HG02763 (cell line): ENCODE measurements around the gene B3GNT7.
A peak's percentile ranks its signal among the peaks of the same experiment; 100 is the strongest.

ENCODE experiments used
- ATAC-seq: cut with Tn5 transposase; IDR thresholded peaks from one replicate; pipeline ENCODE4 v1.9.1; 2021; ENCODE audit warnings: mild to moderate bottlenecking, moderate library complexity; ENCODE audit not compliant: unreplicated experiment

B3GNT7 gene

DNA sequence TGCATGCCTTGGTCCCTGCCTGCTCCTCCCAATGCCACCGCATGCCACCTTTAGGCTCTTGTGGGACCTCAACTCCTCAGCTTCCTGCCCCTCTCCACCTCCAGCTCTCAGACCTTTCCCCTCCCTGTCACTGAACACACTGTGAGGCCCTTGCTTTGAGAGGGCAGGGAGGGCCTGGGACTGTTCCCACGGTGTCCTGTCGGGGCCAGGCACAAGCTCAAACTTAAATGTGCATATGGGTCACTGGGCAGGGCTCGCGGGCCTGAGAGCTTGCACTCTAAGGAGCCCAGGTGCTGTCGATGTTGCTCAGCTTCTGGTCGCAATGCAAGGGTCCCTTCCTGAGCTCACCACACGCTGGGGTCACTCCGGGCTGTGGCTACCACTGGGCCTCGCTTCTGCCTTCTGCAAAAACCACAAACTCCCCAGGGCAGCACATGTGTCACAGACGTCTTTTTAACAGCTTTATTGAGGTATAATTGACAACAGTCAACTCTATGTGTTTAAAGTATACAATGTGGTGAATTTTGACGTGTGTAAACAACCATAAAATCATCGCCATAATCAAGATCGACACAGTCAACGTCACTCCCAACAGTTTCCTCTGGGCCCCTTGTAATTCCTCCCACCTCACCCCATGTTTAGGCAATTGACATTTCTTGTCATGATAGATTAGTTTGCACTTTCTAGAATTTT lies 11.9 kb upstream of the B3GNT7 start:
- ATAC-seq, result no peak

- ATAC-seq, result no peak
Observed at GRCh38 chr2:231384109-231384435, 11.4 kb upstream of the B3GNT7 start.

DNA sequence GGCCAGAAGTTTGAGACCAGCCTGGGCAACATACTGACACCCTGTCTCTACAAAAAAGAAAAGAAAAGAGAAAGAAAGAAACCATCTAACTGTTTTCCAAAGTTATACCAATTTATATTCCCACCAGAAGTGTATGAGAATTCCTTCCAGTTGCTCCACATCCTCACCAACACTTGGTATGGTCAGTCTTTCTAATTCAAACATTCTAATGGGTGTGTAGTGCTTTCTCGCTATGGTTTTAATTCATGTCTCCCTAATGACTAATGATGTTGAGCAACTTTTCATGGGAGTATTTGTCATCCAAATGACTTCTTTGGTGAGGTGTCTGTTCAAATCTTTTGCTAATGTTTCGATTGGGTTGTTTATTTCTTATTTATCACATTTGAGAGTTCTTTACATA lies 10.5 kb upstream of the B3GNT7 start:
- no peak for ATAC-seq

GRCh38 chr2:231385429-231385828 lies 10.1 kb upstream of the B3GNT7 start:
- ATAC-seq, result no peak

GRCh38 chr2:231386446-231386845 lies 9.1 kb upstream of the B3GNT7 start:
- no peak for ATAC-seq

DNA sequence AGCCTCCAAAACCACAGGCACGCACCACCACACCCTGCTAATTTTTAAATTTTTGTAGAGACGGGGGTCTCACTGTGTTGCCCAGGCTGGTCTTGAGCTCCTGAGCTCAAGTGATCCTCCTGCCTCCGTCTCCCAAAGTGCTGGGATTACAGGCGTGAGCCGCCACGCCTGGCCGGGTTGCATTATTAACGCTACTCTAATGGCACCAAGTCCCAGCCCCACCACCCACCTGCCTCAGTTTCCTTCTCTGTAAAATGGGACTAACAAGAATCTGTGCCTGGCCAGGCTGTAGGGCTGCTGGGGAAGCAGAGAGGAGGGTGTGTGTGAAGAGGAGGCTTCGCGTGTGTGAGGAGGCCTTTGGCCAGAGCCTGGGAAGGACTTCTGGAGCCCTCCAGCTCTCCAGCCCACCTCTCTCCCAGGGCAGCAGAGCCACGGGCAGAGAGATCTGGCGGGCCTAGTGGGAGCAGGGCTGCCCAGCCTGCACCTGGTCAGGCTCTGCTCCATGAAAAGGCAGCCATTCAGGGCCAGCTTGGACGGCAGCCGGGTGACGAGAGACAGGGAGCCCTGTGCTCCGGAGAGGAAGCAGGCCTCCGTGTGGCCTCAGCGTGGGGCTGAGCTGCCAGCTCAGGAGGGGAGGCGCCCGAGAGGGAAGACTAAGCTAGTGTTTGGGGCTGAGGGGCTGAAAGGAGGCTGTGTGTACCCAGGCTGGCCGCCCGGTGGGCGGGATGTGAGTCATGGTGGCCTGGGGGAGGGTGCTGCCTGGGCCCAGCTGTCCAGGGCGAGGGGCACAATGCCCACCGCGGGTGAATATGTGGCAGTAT lies 7.4 kb upstream of the B3GNT7 start:
- ATAC-seq, result no peak

DNA sequence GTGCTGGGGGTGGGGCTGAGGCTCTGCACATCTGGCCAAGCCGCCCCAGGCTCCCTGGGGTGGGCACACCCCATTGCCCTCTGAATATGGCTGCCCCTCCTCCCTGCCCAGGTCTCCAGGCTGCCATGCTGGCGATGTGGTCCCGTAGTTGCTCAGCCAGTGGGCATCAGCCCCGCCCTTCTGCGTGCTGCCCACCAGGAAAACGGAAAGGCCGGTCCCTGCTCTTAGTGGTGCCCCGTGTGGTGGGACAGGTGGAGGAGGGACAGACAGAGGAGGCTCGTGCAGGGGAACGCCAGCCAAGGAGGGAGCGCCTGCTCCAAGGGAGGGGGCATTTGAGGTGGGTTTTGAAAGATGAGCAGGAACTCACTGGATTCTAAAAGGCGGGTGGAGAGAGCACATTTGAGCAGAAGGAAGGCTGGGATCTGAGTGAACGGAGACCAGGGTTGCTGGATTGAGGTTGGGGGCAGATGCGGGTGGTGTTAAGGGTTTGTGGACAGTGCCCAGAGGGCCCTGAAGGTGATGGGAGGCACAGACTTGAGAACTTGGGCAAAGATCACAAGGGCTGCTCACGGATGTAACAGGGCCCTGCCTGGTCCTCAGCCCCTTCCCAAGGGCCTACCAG lies 6.7 kb upstream of the B3GNT7 start:
- no peak for ATAC-seq

GRCh38 chr2:231390667-231391066 lies 4.8 kb upstream of the B3GNT7 start:
- ATAC-seq, result no peak

GRCh38 chr2:231391981-231392380 lies 3.5 kb upstream of the B3GNT7 start:
- ATAC-seq, result no peak

DNA sequence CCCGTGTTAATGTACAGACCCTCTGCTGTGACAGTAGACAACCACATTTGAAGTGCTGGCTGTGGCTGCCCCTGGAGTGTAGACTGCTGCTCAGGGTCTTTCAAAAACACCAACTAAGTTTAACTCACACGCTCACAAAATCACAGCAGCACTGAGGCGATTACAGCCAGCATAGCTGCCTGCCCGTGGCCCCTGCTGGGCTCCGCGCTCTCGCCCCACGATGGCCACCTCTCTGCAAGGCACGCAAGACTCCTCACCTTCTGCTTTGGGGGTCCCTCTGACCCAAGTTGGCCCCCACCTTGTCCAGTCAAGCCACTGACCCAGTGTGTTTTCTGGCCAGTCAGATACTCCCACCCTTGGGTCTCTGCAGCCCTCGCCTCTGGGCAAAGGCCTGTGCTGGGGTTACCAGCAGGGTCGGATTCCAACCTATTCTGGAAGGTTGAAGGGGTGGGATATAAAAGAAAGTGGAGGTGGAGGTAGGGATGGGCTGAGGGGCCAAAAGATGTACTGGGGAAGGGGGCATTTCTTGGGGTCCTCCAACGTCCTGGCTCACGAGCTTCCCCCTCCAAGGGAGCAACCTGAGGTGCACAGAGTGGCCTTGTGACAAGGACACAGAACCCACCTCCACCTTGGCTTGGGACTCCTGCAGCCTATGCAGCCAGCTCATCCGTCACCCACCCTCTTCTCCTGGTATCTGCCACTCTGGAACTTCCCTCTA lies 2.9 kb upstream of the B3GNT7 start:
- ATAC-seq, result no peak

DNA sequence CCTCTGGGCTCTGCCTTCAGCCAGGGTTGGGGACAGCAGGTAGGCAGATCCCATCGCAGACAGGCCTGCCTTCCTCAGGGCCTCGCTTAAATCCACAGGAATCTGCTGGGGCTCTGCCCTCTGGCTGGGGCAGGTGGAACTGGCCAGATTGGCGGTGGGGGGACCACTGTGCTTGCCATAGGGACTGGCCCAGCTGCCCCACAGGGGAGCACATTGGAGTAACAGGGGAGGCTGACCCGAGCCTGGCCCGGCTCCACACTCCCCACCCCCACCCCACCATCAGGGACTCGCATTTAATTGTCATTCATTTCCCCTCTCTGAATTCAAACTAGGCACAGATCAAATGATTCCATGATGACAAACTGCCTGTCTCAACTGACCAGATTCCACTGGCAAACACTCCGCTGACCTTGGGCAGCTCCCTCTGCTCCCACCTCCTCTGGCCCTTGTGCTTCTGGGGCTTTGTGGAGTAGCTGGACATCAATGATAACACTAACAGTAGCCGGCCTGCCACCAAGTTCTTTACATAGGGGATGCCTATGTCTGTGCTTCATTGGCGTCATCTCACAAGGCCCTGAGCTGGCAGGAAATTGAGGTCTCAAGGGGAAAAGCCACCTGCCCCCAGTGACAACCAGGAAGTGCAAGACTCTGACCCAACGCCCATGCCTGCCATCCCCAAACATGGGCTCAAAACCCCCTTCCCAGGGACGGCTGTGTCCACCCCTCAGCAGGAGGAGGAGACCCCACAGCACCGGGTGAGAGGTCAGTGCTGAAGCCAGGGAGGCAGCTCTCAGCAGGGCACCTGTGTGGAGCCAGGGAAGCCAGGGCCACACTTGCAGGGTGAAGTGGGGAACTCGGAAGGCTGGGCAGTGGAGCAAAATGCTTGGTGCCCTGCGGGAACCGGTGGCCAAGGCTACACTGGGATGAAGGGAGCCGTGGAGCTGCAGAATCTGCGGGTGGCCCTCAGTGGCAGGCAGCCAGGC lies 2.1 kb upstream of the B3GNT7 start:
- no peak for ATAC-seq

- ATAC-seq, result peak; percentile 46
Observed at GRCh38 chr2:231394211-231395141, 1.0 kb upstream of the B3GNT7 start.

- ATAC-seq, result no peak
Observed at GRCh38 chr2:231396058-231396821, 730 bp downstream of the B3GNT7 start.

DNA sequence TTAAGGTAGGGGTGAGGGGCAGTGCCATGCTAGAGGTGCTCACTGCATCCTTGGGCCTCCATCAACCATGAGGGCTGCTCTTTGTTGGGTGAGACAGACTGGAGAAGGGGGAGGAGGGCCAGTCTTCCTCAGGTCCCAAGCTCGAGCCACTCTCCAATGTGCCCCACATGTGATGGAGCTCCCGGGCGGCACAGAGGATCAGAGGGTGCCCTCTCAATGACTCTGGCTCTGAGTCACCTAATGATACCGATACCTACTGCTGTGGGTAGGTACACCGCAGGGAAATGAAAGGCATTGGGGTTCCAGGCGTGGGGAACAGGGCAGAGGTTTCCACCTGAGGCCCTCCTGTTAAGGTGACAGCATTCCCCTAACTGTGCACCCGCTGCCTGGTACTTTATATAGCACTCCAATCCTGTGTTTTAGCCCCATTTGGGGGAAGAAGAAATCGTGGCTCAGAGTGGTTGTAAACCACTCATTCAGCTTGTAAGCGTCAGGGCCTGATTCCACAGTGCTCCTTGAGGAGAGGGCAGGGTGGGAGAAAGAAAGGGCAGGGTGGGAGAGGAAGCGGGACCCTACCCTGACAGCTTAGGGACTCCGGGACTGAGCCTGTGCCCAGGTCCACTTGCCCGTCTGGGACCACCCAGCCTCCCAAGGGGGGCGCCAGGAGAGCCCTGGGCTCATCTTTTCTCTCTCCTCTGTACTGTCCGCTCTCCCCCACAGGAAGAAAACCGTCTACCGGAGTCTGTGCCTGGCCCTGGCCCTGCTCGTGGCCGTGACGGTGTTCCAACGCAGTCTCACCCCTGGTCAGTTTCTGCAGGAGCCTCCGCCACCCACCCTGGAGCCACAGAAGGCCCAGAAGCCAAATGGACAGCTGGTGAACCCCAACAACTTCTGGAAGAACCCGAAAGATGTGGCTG lies 1.8 kb downstream of the B3GNT7 start:
- ATAC-seq, result no peak

- no peak for ATAC-seq
Observed at GRCh38 chr2:231397928-231398294, 2.4 kb downstream of the B3GNT7 start.

DNA sequence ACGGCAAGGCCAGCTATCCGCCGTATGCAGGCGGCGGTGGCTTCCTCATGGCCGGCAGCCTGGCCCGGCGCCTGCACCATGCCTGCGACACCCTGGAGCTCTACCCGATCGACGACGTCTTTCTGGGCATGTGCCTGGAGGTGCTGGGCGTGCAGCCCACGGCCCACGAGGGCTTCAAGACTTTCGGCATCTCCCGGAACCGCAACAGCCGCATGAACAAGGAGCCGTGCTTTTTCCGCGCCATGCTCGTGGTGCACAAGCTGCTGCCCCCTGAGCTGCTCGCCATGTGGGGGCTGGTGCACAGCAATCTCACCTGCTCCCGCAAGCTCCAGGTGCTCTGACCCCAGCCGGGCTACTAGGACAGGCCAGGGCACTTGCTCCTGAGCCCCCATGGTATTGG lies 3.1 kb downstream of the B3GNT7 start:
- ATAC-seq, result no peak

GRCh38 chr2:231399046-231399852 lies 3.7 kb downstream of the B3GNT7 start:
- no peak for ATAC-seq
